ENCODE measurements around the gene SREBF2.

SREBF2 gene

GRCh38 chr22:41919357-41920224 is 86.7 kb downstream of the SREBF2 start:
- peak overlapping the region; percentile 35; the same call in 1 of the 2 replicates for H3K27ac ChIP-seq (ENCODE audit: low read depth, low read length)
- peak overlapping the region; percentile 51; the same call in 1 of the 2 replicates for H3K9ac ChIP-seq (ENCODE audit: low read depth, low read length)
- H3K4me3 ChIP-seq (ENCODE audit: low read length), result peak overlapping the region; percentile 58
- no peaks in the 10 kb centered on the region for H3K9me3 ChIP-seq (ENCODE audit: insufficient read depth, low read depth, low read length)
- 0 out of 2 replicates have a peak, but pooled peaks cover 4% of the 10 kb centered on the region for H3K4me1 ChIP-seq (ENCODE audit: insufficient read depth, low read length)
- WGBS, result 7% methylated on average over 62 of the region's 62 CpGs
- no peaks in the 10 kb centered on the region for H3K36me3 ChIP-seq (ENCODE audit: insufficient read depth, low read length)
- H3K27me3 ChIP-seq (ENCODE audit: insufficient read depth, low read length), result peaks cover 85% of the 10 kb centered on the region

DNA sequence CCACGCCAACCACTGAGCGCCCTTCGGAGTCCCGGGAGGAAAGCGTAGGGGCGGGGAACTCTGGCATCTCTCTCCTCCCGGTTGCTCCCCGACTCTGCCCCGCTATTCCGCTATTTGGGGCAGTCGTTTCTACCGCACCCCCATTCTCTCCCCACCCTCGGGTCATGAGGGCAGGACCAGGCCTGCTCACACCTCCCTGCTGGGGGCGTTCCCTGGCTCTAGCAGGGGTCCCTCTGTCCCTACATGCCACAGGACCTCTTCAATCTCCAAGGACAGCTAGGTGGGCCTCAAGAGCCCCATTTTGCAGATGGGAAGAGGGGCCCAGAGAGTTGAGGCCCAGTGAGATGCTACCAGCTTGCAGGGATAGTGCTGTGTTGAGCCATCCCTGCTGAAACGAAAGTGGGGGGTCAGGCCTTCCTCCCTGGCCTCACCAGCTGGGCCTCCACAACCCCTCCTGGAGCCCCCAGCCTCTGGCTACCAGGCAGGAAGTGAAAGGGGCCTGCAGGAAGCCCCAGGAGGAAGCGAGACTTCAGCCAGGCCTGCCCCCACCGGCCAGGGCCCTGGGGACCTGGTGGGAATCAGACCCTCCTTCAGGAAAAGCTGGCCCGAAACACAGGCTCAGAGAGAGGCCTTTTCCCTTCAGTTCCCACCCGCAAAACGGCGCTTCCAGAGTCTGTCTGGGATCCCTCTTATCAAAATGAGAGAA is 87.5 kb downstream of the SREBF2 start:
- peak overlapping the region; percentile 51; the same call in 1 of the 2 replicates for H3K9ac ChIP-seq (ENCODE audit: low read depth, low read length)
- H3K9me3 ChIP-seq (ENCODE audit: insufficient read depth, low read depth, low read length), result no peaks in the 10 kb centered on the region
- no peaks in the 10 kb centered on the region for H3K36me3 ChIP-seq (ENCODE audit: insufficient read depth, low read length)
- H3K4me3 ChIP-seq (ENCODE audit: low read length), result peak overlapping the region; percentile 58
- 0 out of 2 replicates have a peak, but pooled peaks cover 4% of the 10 kb centered on the region for H3K4me1 ChIP-seq (ENCODE audit: insufficient read depth, low read length)
- peaks cover 85% of the 10 kb centered on the region for H3K27me3 ChIP-seq (ENCODE audit: insufficient read depth, low read length)
- WGBS, result 72% methylated on average over 21 of the region's 21 CpGs
- H3K27ac ChIP-seq (ENCODE audit: low read depth, low read length), result no peak overlapping the region

- H3K9ac ChIP-seq (ENCODE audit: low read depth, low read length), result no peak overlapping the region
- 92% methylated on average over 5 of the region's 5 CpGs for WGBS
- peaks cover 83% of the 10 kb centered on the region for H3K27me3 ChIP-seq (ENCODE audit: insufficient read depth, low read length)
- no peaks in the 10 kb centered on the region for H3K36me3 ChIP-seq (ENCODE audit: insufficient read depth, low read length)
- H3K27ac ChIP-seq (ENCODE audit: low read depth, low read length), result no peak overlapping the region
- no peak overlapping the region for H3K4me3 ChIP-seq (ENCODE audit: low read length)
- H3K9me3 ChIP-seq (ENCODE audit: insufficient read depth, low read depth, low read length), result no peaks in the 10 kb centered on the region
- 0 out of 2 replicates have a peak, but pooled peaks cover 8% of the 10 kb centered on the region for H3K4me1 ChIP-seq (ENCODE audit: insufficient read depth, low read length)
These were observed 89.4 kb downstream of the SREBF2 start for GRCh38 chr22:41922328-41922727.

DNA sequence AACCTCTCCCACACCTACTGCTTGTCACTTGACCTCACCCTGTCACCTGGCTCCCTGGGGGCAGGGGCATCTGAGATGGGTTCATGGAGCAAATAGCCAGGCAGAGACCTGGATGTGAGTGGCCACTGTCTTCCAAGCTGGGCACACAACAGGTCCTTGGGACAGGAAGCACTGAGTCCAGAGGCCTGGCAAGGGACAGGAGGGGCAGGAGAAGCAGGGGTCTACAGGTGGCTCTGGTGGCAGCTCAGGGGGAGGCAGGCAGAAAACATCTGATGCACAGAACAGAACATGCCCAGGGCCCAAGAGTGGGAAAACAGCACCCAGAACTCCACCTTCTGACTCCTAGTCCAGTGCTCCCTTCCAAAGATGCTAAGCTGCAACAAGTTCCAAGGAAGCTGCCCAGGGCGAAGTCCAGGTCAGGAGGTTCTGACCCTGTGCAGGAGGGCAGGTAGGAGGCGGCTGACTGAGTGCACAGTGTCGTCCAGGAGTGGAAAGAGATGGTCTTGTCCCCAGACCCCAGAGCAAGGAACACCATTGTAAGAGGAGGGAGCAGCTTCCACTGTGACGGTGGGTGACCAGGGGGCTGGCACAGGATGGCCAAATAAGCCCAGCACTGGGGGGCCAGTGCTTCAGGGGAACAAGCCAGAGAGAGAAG is 90.2 kb downstream of the SREBF2 start:
- 89% methylated on average over 4 of the region's 4 CpGs for WGBS
- Histone ChIP-seq H3K9ac (ENCODE audit: low read depth, low read length) (no peak overlapping the region), H3K4me3 (ENCODE audit: low read length) (no peak overlapping the region), H3K27me3 (ENCODE audit: insufficient read depth, low read length) (peaks cover 81% of the 10 kb centered on the region), H3K9me3 (ENCODE audit: insufficient read depth, low read depth, low read length) (no peaks in the 10 kb centered on the region), H3K36me3 (ENCODE audit: insufficient read depth, low read length) (no peaks in the 10 kb centered on the region), H3K4me1 (ENCODE audit: insufficient read depth, low read length) (peaks cover 12% of the 10 kb centered on the region; the same call in 1 of the 2 replicates), H3K27ac (ENCODE audit: low read depth, low read length) (no peak overlapping the region)

DNA sequence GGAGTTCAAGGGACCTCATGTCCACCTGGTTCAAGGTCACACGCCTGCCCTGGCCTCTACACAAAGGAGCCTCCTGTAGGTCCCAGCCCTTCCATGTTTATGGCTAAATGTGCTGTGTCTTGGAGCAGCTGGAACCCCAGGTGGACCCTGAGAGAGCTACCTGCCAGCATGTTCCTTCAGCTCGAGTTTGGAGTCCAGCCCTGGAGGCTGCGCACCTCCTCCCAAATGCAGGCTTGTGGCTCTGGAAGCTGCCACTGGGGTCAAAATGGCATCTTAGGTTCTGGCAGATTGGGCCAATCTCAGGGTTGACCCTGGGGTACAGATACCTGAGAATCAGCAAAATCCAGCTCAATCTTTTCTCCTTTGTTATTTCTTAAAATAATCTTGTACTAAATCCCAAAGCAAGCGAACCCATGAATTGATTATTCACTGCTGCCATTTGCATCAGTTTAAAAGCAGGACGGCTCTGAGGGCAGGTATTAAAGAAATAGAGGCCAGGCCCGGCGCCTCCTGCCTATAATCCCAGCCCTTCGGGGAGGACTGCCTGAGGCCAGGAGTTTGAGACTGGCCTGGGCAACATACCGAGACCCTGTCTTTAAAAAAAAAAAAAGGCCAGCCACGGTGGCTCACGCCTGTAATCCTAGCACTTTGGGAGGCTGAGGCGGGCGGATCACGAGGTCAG is 90.8 kb downstream of the SREBF2 start:
- Histone ChIP-seq H3K36me3 (ENCODE audit: insufficient read depth, low read length) (no peaks in the 10 kb centered on the region), H3K4me3 (ENCODE audit: low read length) (no peak overlapping the region), H3K27ac (ENCODE audit: low read depth, low read length) (no peak overlapping the region), H3K9ac (ENCODE audit: low read depth, low read length) (no peak overlapping the region), H3K9me3 (ENCODE audit: insufficient read depth, low read depth, low read length) (no peaks in the 10 kb centered on the region), H3K27me3 (ENCODE audit: insufficient read depth, low read length) (peaks cover 78% of the 10 kb centered on the region), H3K4me1 (ENCODE audit: insufficient read depth, low read length) (peaks cover 13% of the 10 kb centered on the region; the same call in 1 of the 2 replicates)
- 89% methylated on average over 14 of the region's 14 CpGs for WGBS

GRCh38 chr22:41925783-41926460 is 93.0 kb downstream of the SREBF2 start:
- peaks cover 9% of the 10 kb centered on the region; the same call in 1 of the 2 replicates for H3K4me1 ChIP-seq (ENCODE audit: insufficient read depth, low read length)
- no peaks in the 10 kb centered on the region for H3K36me3 ChIP-seq (ENCODE audit: insufficient read depth, low read length)
- peak overlapping the region; percentile 10; the same call in 1 of the 2 replicates for H3K9ac ChIP-seq (ENCODE audit: low read depth, low read length)
- peaks cover 57% of the 10 kb centered on the region for H3K27me3 ChIP-seq (ENCODE audit: insufficient read depth, low read length)
- H3K27ac ChIP-seq (ENCODE audit: low read depth, low read length), result no peak overlapping the region
- 5% methylated on average over 41 of the region's 48 CpGs for WGBS
- peak overlapping the region; percentile 47 for H3K4me3 ChIP-seq (ENCODE audit: low read length)
- no peaks in the 10 kb centered on the region for H3K9me3 ChIP-seq (ENCODE audit: insufficient read depth, low read depth, low read length)

DNA sequence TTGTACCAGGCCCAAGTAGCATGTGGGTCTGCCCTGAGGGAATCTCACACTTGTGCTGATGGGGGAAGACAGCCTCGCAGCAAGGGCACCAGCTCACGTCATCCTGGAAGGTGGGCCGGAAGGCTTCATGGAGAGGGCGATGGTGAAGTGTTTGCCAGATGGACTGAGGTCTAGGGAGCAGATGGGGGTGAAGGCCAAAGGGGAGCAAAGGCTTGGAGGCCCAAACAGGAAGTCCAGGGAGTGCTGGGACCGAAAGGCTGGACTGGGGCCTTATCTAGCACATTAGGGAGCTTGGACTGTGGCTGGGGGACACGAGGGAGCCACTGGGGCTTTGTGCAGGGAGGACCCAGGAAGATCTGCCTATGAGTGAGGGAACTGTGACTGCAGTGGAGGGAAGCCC is 94.9 kb downstream of the SREBF2 start:
- WGBS, result 61% methylated on average over 6 of the region's 6 CpGs
- Histone ChIP-seq H3K4me1 (ENCODE audit: insufficient read depth, low read length) (peaks cover 9% of the 10 kb centered on the region; the same call in 1 of the 2 replicates), H3K4me3 (ENCODE audit: low read length) (no peak overlapping the region), H3K27me3 (ENCODE audit: insufficient read depth, low read length) (peaks cover 48% of the 10 kb centered on the region), H3K9ac (ENCODE audit: low read depth, low read length) (no peak overlapping the region), H3K9me3 (ENCODE audit: insufficient read depth, low read depth, low read length) (no peaks in the 10 kb centered on the region), H3K36me3 (ENCODE audit: insufficient read depth, low read length) (no peaks in the 10 kb centered on the region), H3K27ac (ENCODE audit: low read depth, low read length) (no peak overlapping the region)

DNA sequence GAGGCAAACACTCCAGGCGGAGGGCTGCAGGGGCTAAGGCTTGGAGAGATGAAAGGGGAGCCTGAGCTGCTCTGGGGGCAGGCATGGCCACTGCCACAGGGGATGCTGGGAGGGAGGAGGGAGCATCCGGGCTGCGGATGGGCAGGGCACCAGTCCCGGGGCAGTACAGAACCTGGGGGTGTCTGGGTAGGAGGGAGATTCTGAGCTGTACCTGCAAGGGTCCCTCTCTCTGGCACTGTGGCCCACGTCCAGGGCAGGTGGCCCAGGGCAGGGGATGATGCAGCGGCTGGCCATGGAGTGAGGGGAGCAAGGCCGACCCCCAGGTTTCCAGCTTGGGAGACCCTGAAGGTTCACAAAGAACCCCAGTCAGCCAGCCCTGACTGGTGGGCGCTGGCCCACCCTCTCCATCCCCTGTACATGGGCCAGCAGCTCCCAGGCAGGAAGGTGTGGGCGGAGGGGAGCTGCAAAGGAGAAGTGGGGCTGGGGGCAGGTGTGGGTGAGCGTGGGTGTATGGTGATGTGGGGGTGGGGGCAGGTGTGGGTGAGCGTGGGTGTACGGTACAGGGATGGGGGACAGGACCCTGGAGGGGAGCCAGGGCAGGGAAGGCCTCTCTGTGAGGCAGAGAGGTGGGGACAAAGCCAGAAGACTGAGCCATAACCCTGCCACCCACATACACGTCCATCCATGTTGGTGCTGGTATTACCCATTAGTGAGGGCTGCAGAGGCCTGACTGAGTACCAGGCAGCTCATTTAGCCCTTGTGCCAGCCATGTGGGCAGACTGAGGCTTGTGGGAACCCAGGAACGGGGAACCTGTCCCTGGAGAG is 95.9 kb downstream of the SREBF2 start:
- Histone ChIP-seq H3K9me3 (ENCODE audit: insufficient read depth, low read depth, low read length) (no peaks in the 10 kb centered on the region), H3K27ac (ENCODE audit: low read depth, low read length) (no peak overlapping the region), H3K9ac (ENCODE audit: low read depth, low read length) (no peak overlapping the region), H3K27me3 (ENCODE audit: insufficient read depth, low read length) (peaks cover 39% of the 10 kb centered on the region), H3K4me3 (ENCODE audit: low read length) (no peak overlapping the region), H3K36me3 (ENCODE audit: insufficient read depth, low read length) (no peaks in the 10 kb centered on the region), H3K4me1 (ENCODE audit: insufficient read depth, low read length) (peaks cover 9% of the 10 kb centered on the region; the same call in 1 of the 2 replicates)
- 67% methylated on average over 14 of the region's 14 CpGs for WGBS

- Histone ChIP-seq H3K36me3 (ENCODE audit: insufficient read depth, low read length) (peaks cover 4% of the 10 kb centered on the region; the same call in 1 of the 2 replicates), H3K27ac (ENCODE audit: low read depth, low read length) (no peak overlapping the region), H3K4me3 (ENCODE audit: low read length) (no peak overlapping the region), H3K9me3 (ENCODE audit: insufficient read depth, low read depth, low read length) (no peaks in the 10 kb centered on the region), H3K27me3 (ENCODE audit: insufficient read depth, low read length) (peaks cover 36% of the 10 kb centered on the region), H3K9ac (ENCODE audit: low read depth, low read length) (no peak overlapping the region), H3K4me1 (ENCODE audit: insufficient read depth, low read length) (peaks cover 9% of the 10 kb centered on the region; the same call in 1 of the 2 replicates)
- 76% methylated on average over 8 of the region's 8 CpGs for WGBS
These were observed 96.5 kb downstream of the SREBF2 start for GRCh38 chr22:41929418-41929810.
